HG03457 (cell line): ENCODE results near the gene STK32C.

Experiments
- ATAC-seq: cut with Tn5 transposase; IDR thresholded peaks from one replicate; pipeline ENCODE4 v1.9.1; 2021; ENCODE audit warnings: moderate number of reproducible peaks; ENCODE audit not compliant: unreplicated experiment

Gene STK32C

DNA sequence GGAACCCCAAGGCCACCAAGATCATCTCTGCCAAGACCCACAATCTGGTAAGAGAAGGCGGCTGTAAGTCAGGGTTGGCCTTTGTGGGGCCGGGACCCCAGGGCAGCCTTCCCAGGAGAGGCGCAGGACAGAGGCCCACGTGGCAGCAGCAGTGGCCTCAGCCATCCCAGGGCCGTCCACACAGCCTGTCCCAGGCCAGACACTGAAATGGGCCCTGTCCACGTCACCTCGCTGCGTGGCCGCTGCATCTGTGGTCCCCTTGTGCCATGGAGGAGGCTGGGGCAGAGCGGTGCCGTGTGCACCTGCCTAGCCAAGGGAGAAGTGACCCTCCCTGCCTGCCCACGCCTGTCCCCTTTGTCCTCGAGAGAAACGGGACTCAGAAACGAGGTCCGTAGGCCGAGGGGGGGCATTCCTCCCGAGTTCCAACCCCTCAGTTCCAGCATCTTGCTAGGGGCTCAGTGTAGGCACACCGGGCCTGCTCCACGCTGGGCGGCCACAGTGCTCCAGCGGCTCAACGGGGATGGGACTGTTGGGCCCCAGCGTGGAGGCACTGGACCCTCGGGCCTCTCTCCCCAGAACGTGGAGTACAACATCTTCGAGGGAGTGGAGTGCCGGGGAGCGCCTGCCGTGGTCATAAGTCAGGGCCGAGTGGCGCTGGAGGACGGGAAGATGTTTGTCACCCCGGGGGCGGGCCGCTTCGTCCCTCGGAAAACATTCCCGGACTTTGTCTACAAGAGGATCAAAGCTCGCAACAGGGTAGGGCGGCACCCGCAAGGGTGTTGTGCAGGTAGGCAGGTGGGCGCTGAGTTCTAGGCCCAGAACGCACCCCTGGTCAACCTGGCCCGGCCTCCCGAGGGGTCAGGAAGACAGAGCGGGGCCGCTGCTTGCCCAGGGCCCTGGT lies 105.4 kb downstream of the STK32C start:
- no peak for ATAC-seq

DNA sequence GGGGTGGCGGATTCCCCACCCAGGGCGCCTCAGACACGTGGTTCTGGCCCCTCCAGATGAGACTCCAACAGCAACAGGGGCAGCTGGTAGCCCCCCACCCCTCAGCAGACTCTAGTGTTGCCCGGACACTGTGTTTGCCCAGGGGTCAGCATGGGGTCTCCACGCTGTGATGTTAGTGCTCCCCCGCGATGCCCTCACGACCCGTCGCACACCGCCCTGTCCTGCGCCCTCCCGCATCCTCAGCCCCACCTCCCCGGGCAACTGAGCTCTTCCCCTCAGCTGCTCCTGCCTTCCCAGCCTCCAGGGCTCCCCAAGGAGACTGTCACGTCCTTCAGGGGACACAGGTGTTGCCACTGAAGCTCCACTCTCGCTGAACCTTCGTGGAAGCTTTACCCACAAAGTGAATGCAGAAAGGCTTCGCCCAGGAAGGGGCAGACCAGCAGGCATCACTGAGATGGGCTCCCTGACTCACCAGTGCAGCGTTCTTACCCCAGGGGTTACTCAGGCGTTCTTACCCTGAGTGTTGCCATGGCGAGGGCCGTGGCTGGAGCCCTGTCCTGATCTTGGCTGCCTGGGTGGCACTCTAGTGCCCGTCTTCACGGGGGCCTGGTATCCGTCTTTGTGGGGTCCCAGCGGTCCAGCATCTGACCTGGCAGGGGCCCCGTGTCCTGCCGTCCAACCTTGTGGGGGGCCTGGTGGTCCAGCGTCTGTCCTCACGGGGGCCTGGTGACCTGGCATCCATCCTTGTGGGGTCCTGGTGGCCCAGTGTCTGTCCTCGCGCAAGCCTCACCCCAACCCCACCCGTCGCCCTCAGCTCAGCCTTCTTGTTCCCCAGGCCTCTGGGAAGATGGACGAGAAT lies 106.4 kb downstream of the STK32C start:
- no peak for ATAC-seq

DNA sequence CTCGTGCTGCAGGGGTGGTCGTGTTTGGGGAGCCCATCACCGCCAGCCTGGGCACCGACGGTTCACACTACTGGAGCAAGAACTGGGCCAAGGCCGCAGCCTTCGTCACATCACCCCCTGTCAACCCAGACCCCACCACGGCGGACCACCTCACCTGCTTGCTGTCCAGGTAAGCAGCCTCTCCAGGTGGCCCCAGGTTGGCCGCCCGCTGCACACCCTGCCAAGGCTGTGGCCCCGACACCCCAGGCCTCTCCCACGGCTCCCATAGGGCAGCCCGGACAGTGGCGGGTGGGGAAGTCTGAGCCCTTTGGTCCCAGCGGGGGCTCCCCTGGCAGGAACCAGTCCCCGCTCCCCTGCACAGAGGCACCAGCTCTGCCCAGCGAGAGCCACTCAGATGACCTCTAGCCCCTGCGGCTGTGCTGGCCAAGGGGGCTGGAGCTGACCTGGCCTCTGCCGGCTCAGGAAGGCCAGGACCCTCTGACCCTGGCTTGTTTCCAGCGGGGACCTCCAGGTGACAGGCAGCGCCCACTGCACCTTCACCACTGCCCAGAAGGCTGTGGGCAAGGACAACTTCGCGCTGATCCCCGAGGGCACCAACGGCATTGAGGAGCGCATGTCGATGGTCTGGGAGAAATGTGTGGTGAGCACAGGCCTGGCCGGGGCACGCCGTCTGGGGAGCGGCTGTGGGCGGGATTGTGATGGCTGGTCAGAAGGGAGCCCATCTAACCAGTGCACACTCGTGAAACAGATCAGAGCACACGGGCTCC lies 107.2 kb downstream of the STK32C start:
- no peak for ATAC-seq

DNA sequence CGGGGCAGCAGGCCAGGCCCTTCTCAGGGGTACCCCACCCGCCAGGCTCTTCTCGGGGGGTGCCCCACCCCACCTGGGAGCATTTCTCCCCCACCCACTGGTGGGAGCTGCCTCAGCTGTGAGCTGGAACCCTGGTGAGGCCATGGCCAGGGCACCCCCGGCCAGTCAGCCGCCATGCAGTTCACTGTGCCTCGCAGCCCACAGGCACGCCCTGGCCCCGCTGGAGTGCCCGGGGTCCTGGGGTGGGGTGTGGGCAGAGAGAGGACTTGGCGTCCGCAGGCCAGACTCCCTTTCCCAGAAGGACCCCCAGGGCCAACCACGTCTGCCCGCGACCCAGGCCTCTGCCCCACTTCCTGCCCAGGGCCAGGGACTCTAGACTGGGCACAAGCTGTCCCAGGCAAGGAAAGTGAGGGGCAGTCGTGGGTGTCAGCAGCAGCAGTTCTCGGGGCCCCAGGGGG lies 107.9 kb downstream of the STK32C start:
- ATAC-seq: no peak

DNA sequence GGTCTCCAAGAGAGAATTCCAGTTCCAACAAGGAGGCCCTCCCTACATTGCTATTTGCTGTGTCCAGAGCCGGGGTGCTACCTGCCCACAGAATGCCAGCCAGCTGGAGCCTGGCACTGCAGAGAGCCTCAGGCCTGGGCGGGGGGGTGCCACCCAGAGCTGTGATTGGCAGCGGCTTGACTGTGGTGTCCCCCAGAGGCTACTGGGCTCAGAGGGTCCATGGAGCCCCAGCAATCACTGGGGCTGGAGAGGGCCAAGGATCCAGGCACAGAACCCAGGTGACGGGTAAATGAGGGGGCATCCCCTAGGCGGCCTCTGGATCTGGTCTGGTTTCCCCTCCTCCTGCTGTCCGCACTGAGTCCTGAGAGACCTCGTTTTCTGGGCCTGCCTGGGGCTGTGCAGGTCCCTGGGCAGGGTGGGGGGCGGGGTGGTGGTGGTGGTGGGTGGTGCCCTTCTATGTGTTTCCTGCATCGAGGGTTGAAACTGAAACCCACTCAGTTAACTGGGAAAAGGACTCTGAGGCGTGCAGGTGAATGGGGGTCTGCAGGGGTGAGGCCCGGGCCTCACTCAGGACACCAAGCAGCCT lies 108.4 kb downstream of the STK32C start:
- ATAC-seq: no peak

DNA sequence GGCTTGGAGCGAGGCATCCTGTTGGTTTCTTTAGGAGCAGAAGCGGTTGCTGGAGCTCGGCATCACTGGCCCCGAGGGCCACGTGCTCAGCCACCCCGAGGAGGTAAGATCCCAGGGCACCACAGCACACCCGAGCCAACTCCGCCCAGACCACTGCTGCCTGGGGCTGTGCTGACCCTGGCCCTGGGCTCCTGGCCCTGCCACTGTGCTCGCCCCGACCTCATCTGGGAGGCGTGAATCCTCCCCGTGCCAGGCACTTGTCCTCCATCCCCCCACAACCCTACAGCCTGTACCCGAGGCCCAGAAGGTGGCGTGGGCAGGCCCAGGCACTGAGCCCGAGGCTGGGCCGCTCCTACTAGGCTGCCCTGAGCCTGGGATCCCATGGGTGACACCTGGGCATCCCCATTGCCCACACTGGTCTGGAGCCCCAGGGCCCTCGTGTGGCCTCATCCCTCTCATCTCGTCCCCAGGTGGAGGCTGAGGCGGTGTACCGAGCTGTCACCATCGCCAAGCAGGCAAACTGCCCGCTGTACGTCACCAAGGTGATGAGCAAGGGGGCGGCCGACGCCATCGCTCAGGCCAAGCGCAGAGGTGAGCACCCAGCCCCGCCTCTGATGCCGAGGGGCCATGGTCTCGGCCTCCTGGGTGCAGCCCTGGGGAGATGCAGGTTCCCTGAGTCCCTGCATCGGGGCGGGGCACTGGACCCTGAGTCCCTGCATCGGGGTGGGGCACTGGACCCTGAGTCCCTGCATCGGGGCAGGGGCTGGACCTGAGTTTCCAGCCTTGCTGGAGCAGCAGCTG lies 109.2 kb downstream of the STK32C start:
- no peak for ATAC-seq

DNA sequence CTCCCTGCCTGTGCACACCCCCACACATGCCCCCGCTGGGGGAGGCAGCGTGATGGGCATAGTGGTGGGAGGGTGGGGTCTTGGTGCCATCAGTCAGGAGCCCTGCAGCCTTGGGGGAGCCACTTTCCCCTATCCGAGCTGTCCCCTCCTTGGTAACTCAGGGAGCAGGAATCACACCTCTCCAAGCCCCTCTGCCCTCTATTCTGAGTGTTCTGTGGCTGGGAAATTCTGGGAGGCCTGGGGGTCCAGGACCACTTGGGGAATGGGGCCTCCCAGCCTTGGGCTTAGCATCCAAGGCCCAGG lies 109.7 kb downstream of the STK32C start:
- no peak for ATAC-seq

DNA sequence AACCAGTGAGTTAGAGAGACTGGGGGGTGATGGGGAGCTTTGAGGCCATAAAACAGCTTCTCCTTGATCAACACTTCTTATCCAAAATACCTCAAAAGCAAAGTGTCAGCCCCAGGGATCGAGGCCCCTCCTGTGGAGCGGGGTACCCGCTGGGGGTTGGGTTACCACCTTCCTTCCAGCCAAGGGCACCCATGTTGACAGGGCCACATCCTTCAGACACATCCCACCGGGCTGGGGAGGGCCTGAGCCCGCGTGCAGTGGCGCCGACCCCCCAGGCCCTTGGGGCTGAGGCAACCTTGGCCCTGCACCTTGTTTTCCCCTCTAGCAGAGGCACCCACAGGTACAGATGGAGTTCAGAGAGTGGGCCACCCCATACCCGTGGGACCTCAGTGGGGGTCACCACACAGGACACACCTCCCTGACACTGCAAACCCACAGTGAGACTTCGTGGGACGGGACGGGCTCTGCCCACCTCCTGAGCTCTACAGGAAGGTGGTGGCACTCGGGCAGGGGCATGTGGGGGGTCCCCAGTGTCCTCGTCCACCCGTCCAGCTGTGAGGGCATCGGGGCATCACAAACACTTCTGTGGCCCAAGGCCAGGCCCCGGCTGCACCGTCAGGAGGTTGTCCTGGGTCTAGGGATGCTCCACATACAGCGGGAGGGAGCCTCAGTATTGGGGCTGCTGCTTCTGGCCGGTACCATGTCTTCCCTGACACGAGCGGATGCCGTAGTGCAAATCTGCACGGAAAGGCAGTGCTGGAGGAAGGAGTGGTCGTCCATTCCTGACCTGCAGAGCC lies 110.3 kb downstream of the STK32C start:
- ATAC-seq: no peak

DNA sequence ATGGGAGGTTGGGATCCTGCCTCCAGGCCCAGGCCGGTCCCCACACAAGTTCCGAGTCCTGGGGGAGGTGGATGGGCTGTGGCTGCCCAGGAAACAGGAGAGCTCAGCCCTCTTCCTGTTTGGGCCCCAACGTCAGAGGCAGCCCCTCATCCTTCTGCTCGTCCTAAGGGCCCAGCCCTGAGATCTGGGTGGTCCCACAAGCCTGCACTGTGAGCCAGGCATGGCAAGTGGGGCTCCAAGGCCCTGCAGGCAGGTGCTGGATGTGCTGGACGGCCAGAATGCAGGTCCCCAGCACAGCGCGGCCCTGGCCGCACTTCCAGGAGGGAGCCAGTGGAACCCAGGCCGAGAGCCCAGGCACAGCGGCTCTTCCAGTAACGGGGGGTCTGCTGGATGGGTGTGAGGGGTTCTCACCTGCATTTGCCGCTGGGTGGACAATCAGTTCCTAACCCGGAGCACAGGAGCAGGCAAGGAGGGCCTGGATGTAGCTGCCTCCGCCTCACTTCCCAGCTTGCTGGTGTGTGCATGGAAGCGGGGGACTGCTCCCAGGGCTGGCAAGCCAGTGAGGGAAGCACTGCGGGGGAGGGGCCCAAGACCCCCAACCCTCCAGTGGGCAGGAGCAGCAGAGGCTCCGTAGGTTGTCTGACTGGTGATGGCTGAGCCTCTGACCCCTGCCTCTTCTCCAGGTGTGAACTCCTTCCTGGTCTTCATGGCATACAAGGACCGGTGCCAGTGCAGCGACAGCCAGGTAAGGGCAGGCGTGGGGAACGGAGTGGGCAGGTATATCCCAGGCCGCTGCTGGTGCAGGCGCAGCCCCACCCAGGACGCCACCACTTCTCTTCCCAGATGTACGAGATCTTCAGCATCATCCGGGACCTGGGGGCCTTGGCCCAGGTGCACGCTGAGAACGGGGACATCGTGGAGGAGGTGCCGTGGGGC lies 111.3 kb downstream of the STK32C start:
- no peak for ATAC-seq

DNA sequence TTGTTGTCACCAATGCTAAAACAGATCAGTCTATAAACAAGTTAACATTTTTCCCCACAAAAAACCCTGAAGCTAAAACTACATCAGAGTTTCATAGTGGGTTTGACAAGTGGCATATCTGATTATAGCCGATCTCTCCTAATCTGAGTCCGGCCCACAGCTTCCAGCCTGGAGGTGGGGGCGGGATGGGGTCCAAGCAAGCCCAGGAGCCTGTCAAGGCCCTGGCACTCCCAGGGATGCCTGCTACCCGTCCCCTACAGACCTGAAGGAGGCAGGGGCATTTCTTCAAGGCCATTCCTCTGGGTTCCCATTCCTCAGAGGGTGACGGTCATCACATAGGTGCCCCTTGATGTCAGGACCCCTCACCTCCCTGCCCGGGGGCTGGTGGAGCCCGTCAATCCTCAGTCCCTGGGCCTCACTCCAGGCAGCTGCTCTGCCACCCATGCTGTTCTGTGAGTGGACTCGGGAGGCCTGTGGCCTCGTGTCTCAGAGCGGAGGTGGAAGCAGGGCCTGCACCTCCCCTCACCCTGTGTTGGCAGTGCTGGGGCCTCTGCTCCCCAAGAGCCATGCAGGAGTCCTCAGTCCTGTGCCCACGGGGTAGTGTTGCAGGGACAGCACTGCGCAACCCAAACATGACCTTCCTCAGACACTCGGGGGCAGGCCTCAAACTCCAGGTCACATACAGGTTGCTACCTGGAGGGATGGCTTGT lies 112.2 kb downstream of the STK32C start:
- ATAC-seq: no peak

DNA sequence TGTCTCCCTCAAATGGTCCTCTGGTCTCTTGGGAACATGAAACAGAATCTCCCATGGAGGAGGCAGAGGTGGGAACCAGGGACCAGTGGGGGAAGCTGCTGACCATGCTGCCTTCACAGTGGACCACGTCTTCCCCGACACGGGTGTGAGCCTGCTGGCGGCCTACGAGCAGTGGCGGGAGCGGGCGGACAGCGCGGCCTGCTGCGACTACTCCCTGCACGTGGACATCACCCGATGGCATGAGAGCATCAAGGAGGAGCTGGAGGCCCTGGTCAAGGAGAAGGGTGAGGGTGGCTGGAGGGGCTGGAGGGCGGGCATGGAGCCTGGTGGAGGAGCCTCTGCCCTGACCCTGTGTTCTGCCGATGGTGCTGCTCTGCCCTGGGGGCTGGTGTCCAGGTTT lies 113.0 kb downstream of the STK32C start:
- ATAC-seq: no peak

DNA sequence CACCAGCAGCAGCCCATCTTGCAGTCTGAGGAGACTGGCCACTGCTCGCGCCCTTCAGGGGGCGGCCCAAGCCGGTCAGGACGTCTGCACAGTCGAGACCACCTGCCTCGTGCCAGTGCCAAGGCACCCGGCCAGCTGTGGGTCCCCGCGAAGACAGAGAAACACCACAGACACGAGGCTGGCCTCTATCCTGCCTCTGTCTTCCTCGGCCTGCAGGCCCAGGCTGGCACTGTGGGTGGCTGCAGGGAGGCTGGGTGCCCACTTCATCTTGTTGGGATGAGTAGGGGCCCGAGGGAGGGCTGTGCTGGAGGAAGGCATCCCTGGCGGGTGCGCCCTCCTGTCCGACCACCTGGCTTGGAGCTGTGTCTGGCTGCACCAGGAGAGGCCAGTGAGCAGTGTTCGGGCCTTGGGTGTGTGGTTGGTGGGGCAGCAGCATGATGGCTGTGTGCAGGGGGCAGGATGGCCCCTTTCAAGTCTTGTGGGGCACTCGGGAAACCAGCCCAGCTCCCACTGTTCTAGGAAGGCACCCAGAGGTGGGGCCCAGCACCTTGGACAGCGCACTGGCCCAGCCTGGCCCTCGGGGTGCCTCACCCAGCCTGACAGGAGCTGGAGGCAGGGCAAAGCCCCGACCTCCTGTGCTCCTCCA lies 113.7 kb downstream of the STK32C start:
- ATAC-seq: no peak

DNA sequence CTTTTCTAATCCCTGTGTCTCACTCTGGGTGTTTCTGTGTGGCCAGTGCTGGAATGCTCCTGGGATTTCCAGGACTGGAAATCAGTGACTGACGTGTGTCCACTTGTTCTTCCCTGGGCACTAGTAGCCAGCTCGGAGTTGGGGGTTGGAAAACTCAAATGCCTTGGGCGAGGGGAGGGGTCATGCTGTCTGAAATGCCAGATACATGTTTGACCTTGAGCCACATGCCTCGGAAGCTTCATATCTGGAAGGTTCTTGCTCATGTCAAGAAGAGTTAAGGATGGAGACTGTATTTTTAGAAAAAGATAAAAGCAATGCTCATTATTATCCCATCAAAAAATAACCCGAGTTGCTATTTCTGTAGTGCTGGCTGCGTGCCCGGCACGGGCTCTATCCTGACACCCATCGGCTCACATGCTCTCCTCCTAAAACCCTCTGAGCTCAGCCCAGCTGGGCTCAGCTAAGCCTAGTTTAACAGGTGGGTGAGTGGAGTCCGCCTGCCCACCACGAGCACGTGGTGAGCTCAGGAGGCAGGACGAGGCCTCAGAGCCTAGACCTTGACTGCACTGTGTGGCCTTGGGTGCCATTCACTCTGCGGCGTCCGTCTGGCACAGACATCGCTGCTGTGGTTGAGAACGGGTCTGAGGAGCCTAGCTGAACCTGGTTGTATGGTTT lies 114.6 kb downstream of the STK32C start:
- no peak for ATAC-seq

DNA sequence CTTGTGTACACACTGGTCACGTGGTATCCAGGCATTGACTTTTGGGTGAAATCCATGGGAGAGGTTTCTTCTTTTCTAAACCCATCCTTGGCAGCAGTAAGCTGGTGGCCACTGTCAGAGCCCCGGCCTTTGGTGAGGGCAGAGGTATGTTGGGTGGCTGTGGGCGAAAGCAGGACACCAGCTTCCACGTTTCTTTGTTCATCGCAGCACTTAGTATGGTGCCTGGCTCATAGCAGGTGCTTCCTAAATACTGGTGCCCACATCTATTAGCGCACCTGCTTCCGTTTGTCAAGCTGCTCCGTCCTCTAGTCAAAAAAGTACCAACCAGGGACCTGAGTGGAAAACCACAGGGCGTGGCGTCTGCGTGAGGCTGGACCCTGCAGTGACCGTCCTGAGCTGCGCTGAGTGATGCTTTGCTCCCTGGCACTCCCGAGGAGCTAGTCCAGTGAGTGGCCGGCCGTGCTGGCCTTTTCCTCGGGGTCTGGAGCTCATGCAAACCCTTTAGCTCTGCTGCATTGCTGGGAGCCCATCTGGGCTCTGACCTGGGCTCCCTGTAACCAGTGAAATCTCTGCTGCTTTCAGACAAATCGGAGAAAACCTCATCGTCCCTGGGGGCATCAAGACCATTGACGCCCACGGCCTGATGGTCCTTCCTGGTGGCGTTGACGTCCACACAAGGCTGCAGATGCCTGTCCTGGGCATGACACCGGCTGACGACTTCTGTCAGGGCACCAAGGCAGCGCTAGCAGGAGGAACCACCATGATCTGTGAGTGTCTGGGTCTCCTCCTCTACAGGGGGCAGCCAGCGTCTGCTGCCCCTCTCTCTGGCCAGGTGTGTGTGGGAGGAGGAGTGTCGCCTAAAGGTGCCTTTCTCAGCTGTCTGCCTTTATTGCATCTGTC lies 115.4 kb downstream of the STK32C start:
- no peak for ATAC-seq

DNA sequence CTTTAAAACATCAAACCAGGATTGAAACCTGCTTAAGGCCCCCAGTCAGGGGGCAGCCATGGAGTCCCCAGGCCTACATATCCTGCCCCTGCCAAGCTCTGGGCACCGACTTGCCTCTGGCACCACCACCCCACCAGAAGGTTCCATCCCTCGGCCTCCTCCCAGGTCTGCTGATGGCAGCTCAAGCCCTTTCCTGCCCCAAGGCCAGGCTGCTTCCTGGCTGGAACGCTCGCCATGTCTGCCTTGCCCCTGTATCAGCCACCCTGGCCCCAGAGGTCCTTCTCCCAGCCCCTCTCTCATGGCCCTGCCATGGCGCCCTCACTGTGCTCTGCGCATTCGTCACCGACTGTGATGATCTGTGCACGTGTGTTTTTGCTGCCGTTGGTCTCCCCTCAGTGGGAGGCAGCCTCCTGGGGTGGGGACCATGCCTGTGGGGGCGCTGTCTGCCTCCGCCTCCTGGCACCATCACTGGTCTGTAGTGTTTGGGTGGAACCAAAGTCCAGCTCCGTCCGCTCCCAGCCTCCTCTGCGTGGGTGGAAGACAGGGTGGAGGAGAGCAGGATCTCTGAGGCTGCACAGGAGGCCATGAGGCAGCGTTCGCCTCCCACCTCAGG lies 117.8 kb downstream of the STK32C start:
- ATAC-seq: no peak
